Endometrial microvascular endothelial cells (primary cell): ENCODE data around the gene TROAP. TPM values are rescaled to one million over a fixed set of nuclear protein-coding genes. Genes with fewer than 3 reads are reported as not detected.
"Not testable (repeated sequence)": the region's sequence is repeated elsewhere in the genome, so short reads cannot be mapped to it uniquely, and the experiment has no call there.

ENCODE experiments used
- in situ Hi-C: cut with HindIII; loops from 2 replicates; pipeline ENCODE4 v1.10.0; 2017; ENCODE audit warnings: low sequenced_read_pairs, low pct_unique_long_range_greater_than_20kb; ENCODE audit errors: inconsistent ontology term
- total RNA-seq: library from RNA; depleted of rRNA; stranded (reverse); fragments of >200 nt; gene quantifications from one replicate; pipeline ENCODE4 v1.2.3, GENCODE V29; 2015; ENCODE audit errors: inconsistent ontology term

TROAP gene
- 32.7 TPM for total RNA-seq

DNA sequence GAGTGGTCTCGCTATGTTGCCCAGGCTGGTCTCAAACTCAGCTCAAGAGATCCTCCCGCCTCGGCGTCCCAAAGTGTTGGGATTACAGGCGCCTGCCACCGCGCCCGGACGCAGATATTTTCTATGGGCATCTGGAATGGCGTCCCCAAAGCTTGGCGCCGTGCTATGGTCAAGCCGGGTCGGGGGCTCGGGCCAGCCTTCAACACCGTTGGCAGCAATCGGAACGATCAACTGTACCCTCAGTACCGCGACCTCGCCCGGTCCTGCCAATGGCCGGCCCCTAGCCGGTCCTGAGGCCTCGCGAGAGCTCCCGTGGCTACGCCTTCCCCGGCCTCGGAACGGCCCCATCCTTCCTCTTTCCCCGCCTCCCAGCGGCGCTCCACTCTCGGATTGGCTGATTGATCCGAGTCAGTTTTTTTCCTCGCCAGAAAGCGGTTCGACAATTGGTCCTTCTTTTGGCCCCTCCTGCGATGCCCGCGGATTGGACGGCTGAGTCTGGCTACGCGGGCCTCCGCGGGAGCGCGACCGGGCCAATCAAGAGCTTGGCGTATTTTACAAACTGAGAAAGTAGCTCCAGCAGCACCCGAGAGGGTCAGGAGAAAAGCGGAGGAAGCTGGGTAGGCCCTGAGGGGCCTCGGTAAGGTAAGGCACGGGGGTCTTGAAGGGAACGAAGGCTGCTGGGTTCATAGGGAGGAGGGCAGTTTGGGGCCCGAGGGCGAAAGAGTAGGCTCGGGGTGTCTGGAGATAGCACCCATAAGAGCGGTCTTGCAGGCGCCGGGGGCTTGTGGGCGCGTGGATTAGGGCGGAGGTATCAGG is at the start of gene TROAP:
TSS of gene TROAP (plus strand) at position 548 of the 816 bp plus-strand sequence. CDS start 354 bp downstream, outside the sequence.
- in situ Hi-C loops: no loop called here

DNA sequence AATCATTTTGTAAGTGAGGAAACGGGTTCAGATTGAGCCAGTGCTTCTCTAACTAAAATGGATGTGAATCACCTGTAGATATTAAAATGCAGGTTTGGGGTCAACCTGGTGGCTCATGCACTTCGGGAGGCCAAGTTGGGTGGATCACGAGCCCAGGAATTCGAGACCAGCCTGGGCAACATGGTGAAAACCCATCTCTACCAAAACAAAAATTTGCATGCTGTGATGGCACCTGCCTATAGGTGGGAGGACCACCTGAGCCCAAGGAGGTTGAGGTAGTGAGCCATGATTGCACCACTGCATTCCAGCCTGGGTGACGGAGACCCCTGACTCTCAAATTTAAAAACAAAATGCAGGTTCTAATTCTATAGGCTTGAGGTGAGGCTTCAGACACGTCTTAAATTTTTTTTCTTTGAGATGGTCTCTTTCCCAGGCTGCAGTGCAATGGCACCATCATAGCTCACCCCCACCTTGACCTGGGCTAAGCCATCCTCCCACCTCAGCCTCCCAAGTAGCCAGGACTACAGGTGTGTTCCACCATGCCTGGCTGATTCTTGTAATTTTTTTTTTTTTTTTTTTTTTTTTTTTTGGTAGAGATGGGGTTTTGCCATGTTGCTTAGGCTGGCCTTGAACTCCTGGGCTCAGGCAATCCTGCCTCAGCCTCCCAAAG is 49.2 kb upstream of the TROAP start:
- in situ Hi-C loops: no loop called here

DNA sequence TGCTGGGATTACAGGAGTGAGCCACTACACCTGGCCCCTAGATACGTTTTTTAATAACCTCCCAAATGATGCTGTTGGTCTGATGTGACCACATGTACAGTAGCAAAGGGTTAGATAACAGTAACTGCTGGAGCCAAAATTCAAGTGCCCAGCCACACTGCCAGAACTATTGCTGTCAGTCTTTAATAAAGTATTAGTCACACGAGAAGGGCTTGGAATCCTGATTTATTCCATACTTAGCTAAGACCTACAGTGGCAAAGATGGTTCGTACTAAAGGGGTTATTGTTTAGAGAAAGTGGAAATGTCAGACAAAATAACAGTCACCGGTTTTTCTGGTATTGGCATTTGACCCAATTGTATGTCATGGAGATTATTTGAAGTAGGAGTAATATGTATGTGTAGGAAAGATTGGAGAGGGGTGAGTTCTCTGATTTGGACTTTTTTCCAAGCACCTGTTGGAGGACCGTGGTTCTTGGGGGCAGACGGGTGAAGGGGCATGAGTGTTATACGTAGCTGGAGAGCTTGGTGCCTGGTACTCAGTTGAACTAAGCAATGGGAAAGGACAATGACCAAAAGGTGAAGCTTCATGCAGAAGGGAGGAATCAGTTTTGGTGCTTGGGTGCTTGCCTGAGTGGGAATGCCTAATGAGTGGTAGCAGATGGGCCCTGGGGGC is 48.5 kb upstream of the TROAP start:
- in situ Hi-C loops: no loop called here

DNA sequence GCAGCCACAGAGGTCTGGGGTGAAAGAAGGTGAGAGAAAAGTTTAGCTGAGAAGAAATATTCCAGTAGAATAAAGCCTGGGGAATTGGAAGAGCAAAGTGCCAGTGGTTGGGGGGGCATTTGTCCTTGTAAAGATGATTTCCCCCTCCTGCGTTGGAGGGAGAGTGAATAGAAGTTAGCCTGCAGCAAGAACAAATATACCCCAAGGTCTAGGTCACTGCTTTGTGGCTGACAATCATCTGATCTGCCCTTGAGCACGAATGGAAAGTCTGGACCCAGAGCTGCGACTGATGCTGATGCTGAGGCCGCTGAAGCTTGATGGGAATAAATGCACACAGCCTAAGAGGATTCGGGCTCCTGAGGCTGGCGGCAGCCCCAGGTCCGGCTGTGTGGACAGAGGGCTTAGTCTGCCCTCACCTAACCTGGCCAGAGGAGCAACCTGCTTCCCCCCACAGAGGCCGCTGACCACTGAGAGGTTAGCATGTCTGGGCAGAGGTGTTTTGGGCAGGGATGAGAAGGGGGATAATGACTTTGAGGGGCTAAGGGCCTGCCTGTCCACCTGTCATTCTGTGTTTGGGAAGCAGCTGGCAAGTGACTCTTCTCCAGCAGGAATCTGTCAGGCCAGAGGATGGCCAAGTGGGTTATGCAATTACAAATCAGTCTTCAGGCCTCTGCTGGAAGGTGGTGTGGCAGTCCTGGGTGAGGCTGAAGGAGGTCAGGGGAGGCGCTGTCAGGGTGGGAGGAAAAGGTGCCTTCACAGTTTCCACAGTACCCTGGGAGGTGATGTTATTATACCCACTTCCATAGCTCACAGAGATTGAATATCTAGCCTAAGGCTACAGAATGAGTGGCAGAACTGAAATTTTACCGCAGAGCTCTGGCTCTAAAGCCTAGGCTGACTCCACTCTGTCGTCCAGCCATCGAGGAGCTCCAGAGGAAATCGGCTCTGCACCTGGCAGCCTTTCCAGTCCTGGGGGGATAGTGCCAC is 46.5 kb upstream of the TROAP start:
- in situ Hi-C loops: no loop called here

DNA sequence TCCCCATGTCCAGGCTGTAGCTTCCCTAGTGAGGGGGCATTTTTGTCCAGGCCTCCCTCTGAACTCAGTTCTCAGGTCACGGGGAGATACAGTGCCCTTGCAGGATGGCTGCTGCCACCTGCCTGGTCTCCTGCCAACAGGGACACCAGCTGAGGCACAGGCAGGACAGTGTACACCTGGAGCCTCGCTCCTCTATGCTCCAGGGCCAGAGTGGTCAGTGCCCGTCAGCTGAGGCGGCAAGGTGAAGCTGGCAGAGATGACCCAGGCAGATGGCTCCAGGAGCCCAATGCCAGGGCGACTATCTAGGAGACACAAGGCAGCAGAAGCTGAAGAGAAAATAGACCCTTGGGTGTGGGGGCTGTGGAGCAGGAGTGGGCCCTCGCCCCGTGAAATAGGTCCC is 45.6 kb upstream of the TROAP start:
- in situ Hi-C loops: no loop called here

DNA sequence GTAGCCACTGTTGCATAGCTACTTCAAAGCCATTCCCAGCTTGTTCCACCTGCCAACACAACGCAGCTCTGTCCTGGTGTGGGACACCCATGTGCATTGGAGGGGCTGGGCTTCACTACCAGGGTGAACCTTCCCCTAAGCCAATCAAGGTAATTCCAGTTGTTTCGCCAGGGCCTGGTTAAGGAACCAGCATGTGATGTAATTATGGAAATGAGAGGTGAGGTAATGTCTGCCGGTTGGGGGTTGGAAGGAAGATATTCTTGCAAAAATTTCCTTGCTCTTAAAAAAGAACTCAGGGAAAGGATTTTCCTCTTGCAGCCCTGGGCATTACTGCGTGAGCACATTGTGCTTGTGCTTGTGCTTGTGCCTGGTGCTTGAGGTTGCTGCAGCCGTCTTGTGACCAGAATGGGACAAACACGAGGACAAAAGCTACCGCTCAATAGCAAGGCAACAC is 43.3 kb upstream of the TROAP start:
- in situ Hi-C loops: no loop called here

DNA sequence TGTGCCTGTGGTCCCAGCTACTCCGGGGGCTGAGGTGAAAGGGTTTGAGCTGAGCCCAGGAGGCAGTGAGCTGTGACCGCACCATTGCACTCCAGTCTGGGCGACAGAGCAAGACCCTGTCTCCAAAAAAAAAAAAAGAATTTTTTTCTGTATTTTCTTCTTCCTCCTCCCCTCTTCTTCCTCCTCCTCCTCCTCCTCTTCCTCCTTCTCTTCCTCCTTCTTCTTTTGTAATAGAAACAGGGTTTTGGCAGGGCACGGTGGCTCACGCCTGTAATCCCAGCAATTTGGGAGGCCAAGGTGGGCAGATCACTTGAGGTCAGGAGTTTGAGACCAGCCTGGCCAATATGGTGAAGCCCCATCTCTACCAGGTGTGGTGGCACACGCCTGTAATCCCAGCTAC is 42.5 kb upstream of the TROAP start:
- in situ Hi-C loops: not testable (repeated sequence)

- in situ Hi-C loops: no loop called here
Measured at GRCh38 chr12:49282302-49282701, 40.8 kb upstream of the TROAP start.

GRCh38 chr12:49282740-49283375 is 40.2 kb upstream of the TROAP start:
- in situ Hi-C loops: not testable (repeated sequence)

DNA sequence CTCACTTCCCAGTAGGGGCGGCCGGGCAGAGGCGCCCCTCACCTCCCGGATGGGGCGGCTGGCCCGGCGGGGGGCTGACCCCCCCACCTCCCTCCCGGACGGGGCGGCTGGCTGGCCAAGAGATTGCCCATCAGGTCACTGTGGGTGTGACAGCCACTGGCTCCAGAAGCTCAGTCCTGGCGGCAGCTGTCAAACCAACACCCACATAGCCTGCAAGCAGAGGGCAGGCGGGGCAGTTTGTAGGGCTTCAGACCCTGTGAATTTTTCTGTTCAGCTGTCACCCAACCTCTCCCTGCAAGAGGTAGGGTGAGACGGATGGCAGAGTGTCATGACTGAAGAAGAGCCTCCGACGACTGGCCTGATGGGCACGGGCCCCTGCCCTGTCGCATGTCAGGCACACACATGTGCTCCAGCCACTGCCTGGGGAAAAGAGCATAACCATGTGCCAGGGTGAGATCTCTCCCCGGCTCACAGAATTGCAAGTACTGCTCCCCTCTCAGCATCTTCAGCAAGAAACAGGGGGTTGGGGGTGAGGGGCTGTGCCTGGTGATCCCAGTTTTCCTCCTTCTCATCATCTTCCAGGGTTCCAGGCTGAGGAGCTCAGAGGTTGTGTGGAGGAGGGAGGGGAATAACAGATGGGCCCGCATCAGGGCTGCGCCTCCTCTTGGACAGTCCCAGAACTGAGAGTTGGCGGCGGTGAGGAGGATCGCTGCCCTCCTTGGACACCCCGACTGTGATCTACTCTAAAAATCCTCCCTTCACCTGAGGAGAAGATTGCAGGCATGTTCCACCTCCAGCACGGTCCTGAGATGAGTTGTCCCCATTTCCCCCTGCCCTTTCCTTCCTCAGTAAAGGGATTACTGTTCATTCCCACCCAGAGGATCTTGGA is 39.3 kb upstream of the TROAP start:
- in situ Hi-C loops: no loop called here

GRCh38 chr12:49284672-49285071 is 38.4 kb upstream of the TROAP start:
- in situ Hi-C loops: no loop called here

GRCh38 chr12:49287876-49288275 is 35.2 kb upstream of the TROAP start:
- in situ Hi-C loops: no loop called here

GRCh38 chr12:49288412-49288853 is 34.6 kb upstream of the TROAP start:
- in situ Hi-C loops: no loop called here

GRCh38 chr12:49288922-49289555 is 34.0 kb upstream of the TROAP start:
- in situ Hi-C loops: no loop called here

GRCh38 chr12:49292729-49293055 is 30.4 kb upstream of the TROAP start:
- in situ Hi-C loops: no loop called here

DNA sequence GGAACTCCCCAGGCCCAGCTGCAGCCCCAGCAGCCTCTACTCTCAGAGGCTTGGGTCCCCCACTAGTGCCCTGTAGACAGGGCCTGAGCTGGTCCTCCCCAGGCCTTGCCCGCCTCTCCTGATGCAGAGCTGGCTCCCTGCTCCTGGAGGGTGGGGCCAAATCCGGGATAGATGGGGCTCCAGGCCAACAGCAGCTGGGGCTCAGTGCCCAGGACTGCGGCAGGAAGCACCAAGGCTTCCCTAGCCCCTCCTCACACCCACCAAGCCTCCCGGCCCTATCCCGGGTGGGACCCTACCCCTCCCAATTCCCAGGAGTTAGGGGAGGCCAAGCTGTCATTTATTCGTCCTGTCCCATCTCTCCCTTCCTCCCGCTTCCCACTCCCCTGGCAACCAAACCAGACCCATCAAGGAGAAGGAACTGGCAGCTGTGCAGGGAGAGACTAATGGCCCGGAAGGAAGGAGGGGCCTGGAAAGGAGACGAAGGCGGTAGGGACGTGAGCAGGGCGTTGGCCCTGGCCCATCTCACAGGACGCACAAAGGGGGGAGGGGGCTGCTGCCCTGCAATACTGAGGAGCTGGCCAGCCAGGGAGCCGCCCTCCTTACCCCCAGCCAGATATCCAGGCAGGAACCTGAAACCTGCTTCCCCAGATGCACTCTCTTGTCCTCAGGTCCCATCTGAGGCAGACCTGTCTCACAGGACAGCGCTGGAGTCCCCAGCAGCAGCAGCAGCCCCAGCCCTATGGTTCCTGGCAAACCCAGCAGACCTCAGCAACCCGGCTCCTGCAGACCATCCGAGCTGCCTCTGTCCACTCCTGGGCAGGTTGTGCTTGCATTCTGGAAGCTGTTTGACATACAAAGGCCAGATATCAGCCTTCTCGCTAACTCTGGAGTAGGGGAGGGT is 29.7 kb upstream of the TROAP start:
- in situ Hi-C loops: no loop called here
